Measurements from ENCODE around the gene SERPINE3. TPM values are rescaled to one million over a fixed set of nuclear protein-coding genes. Genes with fewer than 3 reads are reported as not detected.
A peak's percentile ranks its signal among the peaks of the same experiment; 100 is the strongest.

SERPINE3 gene
- total and polyA plus RNA-seq, 2 of the 4 experiments (the other 2 are of a cell fraction): not detected

DNA sequence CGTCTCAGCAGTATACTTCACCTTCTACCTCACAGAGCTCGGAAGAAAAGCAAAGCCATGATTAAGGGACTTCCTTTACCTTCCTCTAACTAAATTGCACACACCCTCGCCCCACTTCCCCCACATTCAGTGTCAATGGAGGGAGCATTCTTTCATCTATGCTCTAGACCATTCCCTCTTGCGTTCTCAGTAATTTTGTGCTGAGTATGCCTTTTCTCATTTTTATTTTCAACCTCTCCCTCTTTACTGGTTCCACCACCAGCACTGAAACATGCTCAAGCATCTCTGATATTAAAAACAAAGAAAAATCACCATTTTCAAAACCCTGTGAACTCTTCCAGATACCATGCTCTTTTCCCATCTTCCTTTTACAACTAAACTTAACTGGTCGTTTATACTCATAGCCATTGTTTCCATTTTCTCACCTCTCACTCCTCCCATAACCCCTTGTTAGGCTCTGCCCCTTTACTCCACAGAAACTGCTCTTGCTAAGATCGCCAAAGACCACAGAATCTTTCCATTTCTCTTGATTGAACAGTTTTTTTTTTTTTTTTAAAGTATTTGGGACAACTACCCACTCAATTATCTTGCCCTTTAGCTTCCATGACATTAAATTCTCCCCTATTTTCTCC lies 32.4 kb downstream of the SERPINE3 start:
- no peak overlapping the region for H2BK15ac ChIP-seq (ENCODE audit: low read depth, low read length)
- no peak overlapping the region for H3K4me3 ChIP-seq (ENCODE audit: insufficient read depth, low read depth, low read length)
- no peak overlapping the region for H3K4ac ChIP-seq (ENCODE audit: low read depth, low read length)
- no peak overlapping the region for H3K56ac ChIP-seq (ENCODE audit: extremely low read depth, insufficient read depth, low read length)
- DNase-seq (no peak), ATAC-seq (ENCODE audit: low read depth) (no peak)
- H3K18ac ChIP-seq (ENCODE audit: low read depth, low read length): no peak overlapping the region
- 94% methylated on average over 3 of the region's 6 CpGs; no CpG with 5 or more reads in 1 of the 2 experiments for WGBS, 2 experiments (ENCODE audit: extremely low coverage in 2 of 2, insufficient read length in 1 of 2)
- intact Hi-C loops (cut with micrococcal nuclease) (no loop called here), in situ Hi-C loops (cut with MboI; ENCODE audit: low sequenced_read_pairs) (no loop called here), dilution Hi-C loops (cut with HindIII; ENCODE audit: low sequenced_read_pairs, unreplicated experiment) (no loop called here)
- no peak overlapping the region for H2AK5ac ChIP-seq (ENCODE audit: low read depth, low read length)
- H3K9me1 ChIP-seq (ENCODE audit: insufficient read depth, low read length): peaks cover 8% of the 10 kb centered on the region; the same call in 1 of the 2 replicates
- no peak overlapping the region for H2AK9ac ChIP-seq (replicated peaks; ENCODE audit: low read depth, low read length, poor library complexity)
- no TSS peak for BruUV-seq (replicated peaks)
- H3K36me3 ChIP-seq (ENCODE audit: control insufficient read depth, insufficient read depth, low read length): peaks cover 34% of the 10 kb centered on the region
- H3K9me3 ChIP-seq (ENCODE audit: control insufficient read depth, insufficient read depth, low read length): no peaks in the 10 kb centered on the region
- no peak overlapping the region for H2BK20ac ChIP-seq (ENCODE audit: low read depth, low read length)
- H2BK120ac ChIP-seq (ENCODE audit: low read depth, low read length): no peak overlapping the region
- CTCF ChIA-PET: no interaction called here
- H3K4me2 ChIP-seq (ENCODE audit: low read depth, low read length): no peak overlapping the region
- H4K91ac ChIP-seq (ENCODE audit: insufficient read depth, low read depth, low read length): no peak overlapping the region
- peaks cover 19 to 26% of the 10 kb centered on the region in 2 experiments for H3K79me1 ChIP-seq (ENCODE audit: low read depth in 1 of 2, low read length in 2 of 2)
- TF ChIP-seq RAD21 (IDR thresholded peaks at IDR 0.05; ENCODE audit: low read length) (no peak), FOS (IDR thresholded peaks at IDR 0.05; ENCODE audit: low read depth, low read length) (no peak), MAFK (IDR thresholded peaks at IDR 0.05; ENCODE audit: low read depth, low read length) (peak; percentile 79)
- no peaks in the 10 kb centered on the region for H3K27me3 ChIP-seq (ENCODE audit: control insufficient read depth, insufficient read depth, low read length)
- POLR2A ChIA-PET (ENCODE audit: unreplicated experiment): no interaction called here
- peaks cover 4% of the 10 kb centered on the region for H3K4me1 ChIP-seq (ENCODE audit: control insufficient read depth, insufficient read depth, low read length)
- H3K14ac ChIP-seq (replicated peaks; ENCODE audit: low read depth, low read length): no peak overlapping the region
- peaks cover 12% of the 10 kb centered on the region for H4K20me1 ChIP-seq (ENCODE audit: insufficient read depth, low read length)
- no peak overlapping the region for H3K23ac ChIP-seq (ENCODE audit: low read depth, low read length)
- no peak overlapping the region for H2AFZ ChIP-seq (replicated peaks; ENCODE audit: low read length, poor library complexity)
- H3K9ac ChIP-seq (ENCODE audit: low read depth, low read length): no peak overlapping the region
- no peak overlapping the region for H2BK5ac ChIP-seq (ENCODE audit: low read depth, low read length, poor library complexity, severe bottlenecking)
- no peak overlapping the region for H3K27ac ChIP-seq (ENCODE audit: insufficient read depth, low read length)
- H4K5ac ChIP-seq (ENCODE audit: low read depth, low read length): no peak overlapping the region
- no peak overlapping the region for H4K8ac ChIP-seq (ENCODE audit: low read depth in 2 of 2, low read length in 2 of 2)
